Cardiac septum (tissue), 1 donor: ENCODE results near the gene ZNF492. TPM values are rescaled to one million over a fixed set of nuclear protein-coding genes. Genes with fewer than 3 reads are reported as not detected.
"Not testable (repeated sequence)": the region's sequence is repeated elsewhere in the genome, so short reads cannot be mapped to it uniquely, and the experiment has no call there.

Source experiments
- DNase-seq: peaks from one replicate; pipeline ENCODE4 v3.0.0-alpha.2; 2020; ENCODE audit warnings: low spot score
- intact Hi-C: fragments of 100-400 bp; cut with DNase I; formaldehyde crosslinking; loops from one replicate; pipeline ENCODE4 v1.14.0; 2022
- total RNA-seq: library from RNA; stranded (reverse); fragmentation: NEBNext Ultra II Directional; extraction: Animal tissue kit (Norgen Biotek cat#: 25700); gene quantifications from one replicate; pipeline ENCODE4 v1.2.1, GENCODE V29; 2021
- donor health status: DM: no; HTN: no; CAD: no.

ZNF492 gene
- total RNA-seq, 1 donor from 2014 or later: 0.13 TPM

GRCh38 chr19:22616659-22617058 lies 17.5 kb upstream of the ZNF492 start:
- no peak for DNase-seq
- intact Hi-C loops: no loop called here

DNA sequence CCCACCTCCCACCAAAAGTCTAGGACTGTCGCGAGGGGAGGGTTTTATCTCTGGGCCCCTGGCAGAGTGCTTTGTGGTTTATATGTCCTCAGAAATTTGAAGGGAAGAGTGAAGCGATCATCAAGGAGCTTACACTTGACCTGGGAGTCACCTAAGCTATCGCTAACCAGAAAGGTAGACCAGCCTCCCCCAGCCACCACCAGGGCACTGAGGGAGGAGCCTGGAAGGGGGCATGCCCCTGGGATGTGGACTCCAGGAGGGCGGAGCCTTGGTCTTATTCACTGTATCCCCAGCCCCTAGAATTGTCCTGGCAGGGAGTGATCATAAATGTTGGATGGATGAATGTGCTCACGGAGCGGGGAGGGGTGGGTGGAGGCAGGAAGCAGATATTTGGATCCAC lies 16.9 kb upstream of the ZNF492 start:
- DNase-seq, intact Hi-C loops: not testable (repeated sequence)

DNA sequence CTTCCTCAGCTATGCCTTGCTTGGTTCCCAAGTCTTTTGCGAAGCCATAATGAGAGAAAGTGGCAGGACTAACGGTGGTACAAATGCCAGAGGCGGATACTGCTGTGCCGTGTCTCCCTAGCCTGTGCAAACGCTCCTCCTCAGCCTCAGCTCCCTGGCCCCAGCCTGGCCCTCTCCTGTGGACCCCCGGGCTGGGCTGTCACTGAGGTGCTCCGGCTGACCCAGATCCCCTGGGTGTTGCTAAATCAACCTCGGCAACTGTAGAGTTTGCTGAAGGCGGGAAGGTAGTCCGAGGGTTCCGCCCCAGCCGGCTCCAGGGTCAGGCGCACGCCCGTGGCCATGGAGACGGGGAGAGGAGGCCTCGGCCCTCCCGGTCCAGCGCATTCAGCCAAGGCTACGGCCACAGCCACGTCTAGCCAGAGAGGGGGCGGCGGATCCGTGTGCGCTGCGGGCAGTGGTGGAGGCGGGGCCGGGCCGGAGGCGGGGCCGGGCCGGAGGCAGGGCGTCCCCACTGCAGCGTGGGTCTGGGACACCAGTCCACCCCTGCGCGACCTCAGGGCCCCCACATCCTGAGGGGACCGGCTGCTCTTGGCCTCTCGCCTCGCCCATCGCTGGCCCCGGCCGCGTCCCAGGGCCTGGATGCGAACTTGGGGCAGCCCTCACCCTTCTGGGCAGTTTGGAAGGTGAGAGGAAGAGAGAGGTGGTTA lies 16.4 kb upstream of the ZNF492 start:
- DNase-seq: peak; percentile 74
- intact Hi-C loops: no loop called here

GRCh38 chr19:22619371-22619770 lies 14.8 kb upstream of the ZNF492 start:
- peak; percentile 63 for DNase-seq
- intact Hi-C loops: no loop called here

- peak; percentile 64 for DNase-seq
- intact Hi-C loops: no loop called here
These were observed 14.2 kb upstream of the ZNF492 start for GRCh38 chr19:22619932-22620331.

DNA sequence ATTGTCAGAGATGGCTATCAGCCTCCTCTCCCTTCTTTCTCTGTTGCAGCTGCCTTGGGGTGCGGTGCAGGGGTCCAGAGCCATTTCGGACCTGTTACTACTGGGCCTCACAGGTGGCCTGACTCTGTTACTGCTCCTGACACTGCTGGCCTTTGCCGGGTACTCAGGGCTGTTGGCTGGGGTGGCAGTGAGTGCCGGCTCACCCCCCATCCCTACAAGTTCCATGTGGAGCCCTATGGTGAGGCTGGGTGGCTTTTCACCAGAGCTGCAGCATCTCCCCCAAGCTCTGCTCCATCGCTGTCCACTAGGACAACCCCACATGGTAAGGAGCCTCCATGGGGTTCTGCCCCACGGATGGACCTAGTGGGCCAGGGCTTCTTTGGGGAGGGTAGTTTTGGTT lies 13.7 kb upstream of the ZNF492 start:
- intact Hi-C loops: no loop called here
- peak; percentile 43 for DNase-seq

DNA sequence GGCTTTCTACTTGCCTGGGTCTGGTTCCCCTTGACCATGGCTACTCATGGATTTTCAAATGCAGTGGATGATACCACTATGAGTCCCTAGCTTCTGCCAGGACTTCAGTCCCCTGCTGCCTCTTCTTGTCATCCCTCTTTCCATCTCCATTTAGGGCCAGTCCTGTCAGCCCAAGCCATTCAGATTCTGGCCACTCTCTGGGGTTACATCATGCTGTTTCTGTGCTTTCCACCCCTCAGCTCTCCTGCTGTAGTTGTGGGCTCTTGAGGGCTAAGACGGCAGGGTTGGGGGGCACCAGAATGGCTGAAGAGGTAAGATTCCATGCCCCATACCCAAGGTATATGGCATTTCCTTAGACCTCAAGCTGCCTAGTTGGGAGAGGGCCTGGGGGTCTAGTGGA lies 13.2 kb upstream of the ZNF492 start:
- intact Hi-C loops: no loop called here
- peak; percentile 50 for DNase-seq

- intact Hi-C loops: no loop called here
- DNase-seq: no peak
These were observed 12.1 kb upstream of the ZNF492 start for GRCh38 chr19:22622020-22622419.

DNA sequence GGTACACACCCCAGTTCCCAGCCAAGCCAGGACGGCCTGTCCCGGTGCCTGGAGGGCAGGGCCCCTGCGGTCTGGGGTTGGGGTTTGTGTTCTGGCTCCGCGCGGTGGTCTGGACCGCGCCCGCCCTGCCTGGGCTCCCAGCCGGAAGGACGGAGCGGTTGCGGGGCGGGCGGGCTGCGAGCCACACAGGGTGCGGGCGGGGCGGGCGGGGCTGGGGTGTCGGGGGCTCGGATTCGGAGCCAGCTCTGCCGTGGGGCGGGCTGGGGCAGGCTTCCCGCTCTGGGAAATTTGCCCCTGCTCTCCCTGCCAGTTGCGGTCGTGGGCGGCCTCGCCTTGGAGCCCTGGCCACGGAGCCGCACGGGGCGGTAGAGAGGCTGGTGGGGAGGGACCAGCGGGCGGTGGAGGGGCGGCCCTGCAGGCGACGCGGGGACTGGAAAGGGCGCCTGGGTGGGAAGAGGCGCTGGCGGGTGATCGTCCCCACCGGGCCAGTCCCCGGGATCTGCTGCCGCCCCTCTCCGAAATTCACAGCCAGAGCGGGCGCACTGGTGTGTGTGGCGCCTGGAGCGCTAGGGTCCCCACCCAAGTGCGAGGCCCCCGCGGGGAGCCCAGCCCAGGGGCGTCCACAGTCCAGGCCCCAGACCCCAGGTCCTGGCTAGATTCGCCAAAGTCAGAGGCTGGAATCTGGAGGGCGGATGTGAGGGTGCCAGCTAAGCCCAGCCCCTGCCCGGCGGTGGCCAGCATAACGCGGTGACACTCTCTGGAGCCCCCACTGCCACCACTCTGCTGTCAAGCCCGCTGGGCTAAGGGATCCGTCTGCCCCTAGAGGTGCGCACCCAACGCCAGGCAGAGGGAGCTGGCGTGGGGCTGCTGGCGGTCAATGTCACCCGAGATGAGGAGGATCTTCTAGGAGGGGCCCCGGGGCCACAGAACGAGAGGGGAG lies 11.0 kb upstream of the ZNF492 start:
- peak; percentile 73 for DNase-seq
- intact Hi-C loops: no loop called here

DNA sequence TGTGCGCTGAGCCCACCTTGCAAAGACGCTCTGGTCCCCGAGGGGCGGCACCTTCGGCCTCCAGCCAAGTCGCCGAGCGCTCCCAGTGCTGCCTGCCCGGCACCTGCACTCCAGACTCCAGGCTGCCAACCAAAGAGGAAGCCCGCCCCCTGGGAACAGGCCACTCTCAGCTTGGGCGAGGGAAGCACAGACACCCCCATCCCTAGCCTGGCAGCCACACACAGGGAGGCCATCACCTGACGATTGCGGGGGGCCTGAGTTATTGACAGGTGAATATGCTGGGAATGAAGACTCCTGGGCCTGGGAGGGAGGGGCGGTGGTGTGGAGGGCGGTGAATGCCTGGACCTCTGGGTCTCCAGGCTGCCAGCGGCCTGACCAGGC lies 10.3 kb upstream of the ZNF492 start:
- no peak for DNase-seq
- intact Hi-C loops: no loop called here

- DNase-seq: no peak
- intact Hi-C loops: no loop called here
These were observed 8.7 kb upstream of the ZNF492 start for GRCh38 chr19:22625266-22626035.

GRCh38 chr19:22627526-22627925 lies 6.6 kb upstream of the ZNF492 start:
- no peak for DNase-seq
- intact Hi-C loops: no loop called here

DNA sequence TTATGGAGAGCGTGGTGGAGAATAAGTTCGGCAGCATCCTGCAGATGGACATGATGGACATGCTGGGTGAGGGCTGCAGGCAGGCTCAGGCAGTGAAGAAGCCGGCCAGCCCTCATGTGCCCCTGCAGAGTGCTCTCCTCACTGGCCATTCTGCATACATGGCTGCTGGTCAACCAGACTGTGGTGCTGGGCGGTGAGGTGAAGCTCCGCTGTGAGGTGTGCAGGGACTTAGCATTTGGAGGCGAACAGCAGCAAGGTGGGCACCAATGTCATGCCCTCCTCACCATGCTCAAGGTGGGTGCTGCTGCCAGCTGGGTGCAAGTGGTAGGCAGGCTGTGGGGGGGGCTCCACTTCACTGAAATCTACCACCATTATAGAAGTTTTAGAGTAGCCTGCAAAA lies 5.7 kb upstream of the ZNF492 start:
- intact Hi-C loops: no loop called here
- DNase-seq: no peak

GRCh38 chr19:22634450-22634827 lies 315 bp downstream of the ZNF492 start:
- no peak for DNase-seq
- intact Hi-C loops: no loop called here

DNA sequence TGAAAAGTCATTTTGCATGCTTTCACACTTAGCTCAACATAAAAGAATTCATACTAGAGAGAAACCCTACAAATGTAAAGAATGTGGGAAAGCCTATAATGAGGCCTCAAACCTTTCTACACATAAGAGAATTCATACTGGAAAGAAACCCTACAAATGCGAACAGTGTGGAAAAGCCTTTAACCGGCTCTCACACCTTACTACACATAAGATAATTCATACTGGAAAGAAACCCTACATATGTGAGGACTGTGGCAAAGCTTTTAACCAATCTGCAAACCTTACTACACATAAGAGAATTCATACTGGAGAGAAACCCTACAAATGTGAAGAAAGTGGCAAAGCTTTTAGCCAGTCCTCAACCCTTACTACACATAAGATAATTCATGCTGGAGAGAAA lies 51.4 kb downstream of the ZNF492 start:
- intact Hi-C loops, DNase-seq: not testable (repeated sequence)

DNA sequence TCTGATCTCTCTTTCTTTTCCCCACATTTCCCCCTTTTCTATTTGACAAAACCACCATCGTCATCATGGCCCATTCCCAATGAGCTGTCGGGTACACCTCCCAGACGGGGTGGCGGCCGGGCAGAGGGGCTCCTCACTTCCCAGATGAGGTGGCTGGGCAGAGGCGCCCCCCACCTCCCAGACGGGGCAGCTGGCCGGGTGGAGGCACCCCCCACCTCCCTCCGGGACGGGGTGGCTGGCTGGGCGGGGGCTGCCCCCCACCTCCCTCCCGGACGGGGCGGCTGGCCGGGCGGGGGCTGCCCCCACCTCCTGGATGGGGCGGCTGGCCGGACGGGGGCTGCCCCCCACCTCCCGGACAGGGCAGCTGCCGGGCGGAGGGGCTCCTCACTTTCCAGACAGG lies 68.5 kb downstream of the ZNF492 start:
- DNase-seq, intact Hi-C loops: not testable (repeated sequence)

DNA sequence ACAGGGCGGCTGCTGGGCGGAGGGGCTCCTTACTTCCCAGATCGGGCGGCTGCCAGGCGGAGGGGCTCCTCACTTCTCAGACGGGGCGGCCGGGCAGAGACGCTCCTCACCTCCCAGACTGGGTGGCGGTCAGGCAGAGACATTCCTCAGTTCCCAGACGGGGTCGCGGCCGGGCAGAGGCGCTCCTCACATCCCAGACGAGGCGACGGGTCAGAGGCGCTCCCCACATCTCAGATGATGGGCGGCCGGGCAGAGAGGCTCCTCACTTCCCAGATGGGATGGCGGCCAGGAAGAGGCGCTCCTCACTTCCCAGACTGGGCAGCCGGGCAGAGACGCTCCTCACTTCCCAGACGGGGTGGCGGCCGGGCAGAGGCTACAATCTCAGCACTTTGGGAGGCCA lies 69.0 kb downstream of the ZNF492 start:
- intact Hi-C loops, DNase-seq: not testable (repeated sequence)

GRCh38 chr19:22708983-22709382 lies 74.9 kb downstream of the ZNF492 start:
- DNase-seq: no peak
- intact Hi-C loops: no loop called here
